SK-N-SH (cell line): ENCODE results near the gene MEI4.

ENCODE experiments used
- CTCF ChIP-seq: fragments of 200-600 bp; sonication (generic); IDR thresholded peaks from 2 replicates; pipeline ENCODE4 v1.6.1; 2017; ENCODE audit warnings: antibody characterized with exemption, mild to moderate bottlenecking, moderate library complexity
- EP300 ChIP-seq, 2 experiments: IDR thresholded peaks; 2 replicates each; pipeline versions ENCODE4 v1.4.0 to v1.6.1; 2012; ENCODE audit warnings: borderline replicate concordance in 1 of 2, low read depth in 1 of 2, low read length in 1 of 2
- IRF3 ChIP-seq: fragments of 150-350 bp; IDR thresholded peaks from 2 replicates; pipeline ENCODE4 v1.6.1; 2016; ENCODE audit warnings: mild to moderate bottlenecking, low read depth, low read length
- POLR2AphosphoS5 ChIP-seq: IDR thresholded peaks from 2 replicates; pipeline ENCODE4 v1.6.1; 2012; ENCODE audit warnings: low read depth, low read length
- ZBTB33 ChIP-seq: IDR thresholded peaks from 2 replicates; pipeline ENCODE4 v1.4.0; 2012; ENCODE audit warnings: low read depth, borderline replicate concordance
- TF ChIP-seq, protein P1 (sequence below): IDR thresholded peaks from 2 replicates; pipeline ENCODE4 v1.6.1; 2012; ENCODE audit warnings: mild to moderate bottlenecking, low read depth, low read length, moderate library complexity

DNA sequence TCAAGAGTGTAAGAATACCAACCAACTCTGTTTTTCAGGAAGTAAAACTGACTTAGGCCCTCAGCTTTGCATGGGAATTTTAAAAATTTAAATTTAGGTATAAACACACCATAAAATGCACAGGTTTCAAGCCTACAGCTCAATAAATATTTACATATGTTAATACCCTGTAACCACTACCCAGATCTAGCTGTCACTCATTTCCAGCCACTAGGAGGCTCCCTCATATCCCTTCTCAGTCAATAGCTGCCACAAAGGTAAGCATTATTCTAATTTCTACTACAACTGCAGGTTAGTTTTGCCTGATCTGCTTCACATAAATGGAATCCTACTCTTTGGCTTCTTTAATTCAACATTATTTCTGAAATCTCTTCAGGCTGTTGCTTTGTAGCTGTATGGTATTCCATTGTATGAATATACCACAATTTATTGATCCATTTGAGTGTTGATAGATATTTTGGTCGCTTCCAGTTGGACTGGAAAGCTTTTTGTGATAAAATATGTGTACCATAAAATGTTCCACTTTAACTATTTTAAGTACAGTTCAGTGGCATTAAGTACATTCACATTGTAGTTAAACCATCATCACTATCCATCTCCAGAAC, 32.5 kb upstream of the MEI4 start:
- TF ChIP-seq CTCF (peak; percentile 69), IRF3 (no peak), ZBTB33 (no peak), EP300 (IDR thresholded peaks at IDR 0.05; ENCODE audit: borderline replicate concordance in 1 of 2, low read depth in 1 of 2, low read length in 1 of 2) (no peak), POLR2AphosphoS5 (no peak)
- TF ChIP-seq, protein P1, sequence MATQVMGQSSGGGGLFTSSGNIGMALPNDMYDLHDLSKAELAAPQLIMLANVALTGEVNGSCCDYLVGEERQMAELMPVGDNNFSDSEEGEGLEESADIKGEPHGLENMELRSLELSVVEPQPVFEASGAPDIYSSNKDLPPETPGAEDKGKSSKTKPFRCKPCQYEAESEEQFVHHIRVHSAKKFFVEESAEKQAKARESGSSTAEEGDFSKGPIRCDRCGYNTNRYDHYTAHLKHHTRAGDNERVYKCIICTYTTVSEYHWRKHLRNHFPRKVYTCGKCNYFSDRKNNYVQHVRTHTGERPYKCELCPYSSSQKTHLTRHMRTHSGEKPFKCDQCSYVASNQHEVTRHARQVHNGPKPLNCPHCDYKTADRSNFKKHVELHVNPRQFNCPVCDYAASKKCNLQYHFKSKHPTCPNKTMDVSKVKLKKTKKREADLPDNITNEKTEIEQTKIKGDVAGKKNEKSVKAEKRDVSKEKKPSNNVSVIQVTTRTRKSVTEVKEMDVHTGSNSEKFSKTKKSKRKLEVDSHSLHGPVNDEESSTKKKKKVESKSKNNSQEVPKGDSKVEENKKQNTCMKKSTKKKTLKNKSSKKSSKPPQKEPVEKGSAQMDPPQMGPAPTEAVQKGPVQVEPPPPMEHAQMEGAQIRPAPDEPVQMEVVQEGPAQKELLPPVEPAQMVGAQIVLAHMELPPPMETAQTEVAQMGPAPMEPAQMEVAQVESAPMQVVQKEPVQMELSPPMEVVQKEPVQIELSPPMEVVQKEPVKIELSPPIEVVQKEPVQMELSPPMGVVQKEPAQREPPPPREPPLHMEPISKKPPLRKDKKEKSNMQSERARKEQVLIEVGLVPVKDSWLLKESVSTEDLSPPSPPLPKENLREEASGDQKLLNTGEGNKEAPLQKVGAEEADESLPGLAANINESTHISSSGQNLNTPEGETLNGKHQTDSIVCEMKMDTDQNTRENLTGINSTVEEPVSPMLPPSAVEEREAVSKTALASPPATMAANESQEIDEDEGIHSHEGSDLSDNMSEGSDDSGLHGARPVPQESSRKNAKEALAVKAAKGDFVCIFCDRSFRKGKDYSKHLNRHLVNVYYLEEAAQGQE: no peak
